Pons (tissue), 1 donor: ENCODE results near the gene GAREM2.

Source experiments
- DNase-seq: peaks from one replicate; pipeline ENCODE4 v3.0.0-alpha.2; 2016; ENCODE audit warnings: low spot score

GAREM2 gene

GRCh38 chr2:26237868-26238267, 65.0 kb downstream of the GAREM2 start:
- no peak for DNase-seq

GRCh38 chr2:26238311-26238958, 65.5 kb downstream of the GAREM2 start:
- no peak for DNase-seq
